NCI-H2196 treated with DMSO at 0.1 percent for 48 hours (cell line): Measurements from ENCODE around the gene MVB12B.

Experiments used
- DNase-seq: peaks from one replicate; lab custom pipeline; 2025; ENCODE audit not compliant: unreplicated experiment; lab: John Stamatoyannopoulos, UW

The MVB12B gene

DNA sequence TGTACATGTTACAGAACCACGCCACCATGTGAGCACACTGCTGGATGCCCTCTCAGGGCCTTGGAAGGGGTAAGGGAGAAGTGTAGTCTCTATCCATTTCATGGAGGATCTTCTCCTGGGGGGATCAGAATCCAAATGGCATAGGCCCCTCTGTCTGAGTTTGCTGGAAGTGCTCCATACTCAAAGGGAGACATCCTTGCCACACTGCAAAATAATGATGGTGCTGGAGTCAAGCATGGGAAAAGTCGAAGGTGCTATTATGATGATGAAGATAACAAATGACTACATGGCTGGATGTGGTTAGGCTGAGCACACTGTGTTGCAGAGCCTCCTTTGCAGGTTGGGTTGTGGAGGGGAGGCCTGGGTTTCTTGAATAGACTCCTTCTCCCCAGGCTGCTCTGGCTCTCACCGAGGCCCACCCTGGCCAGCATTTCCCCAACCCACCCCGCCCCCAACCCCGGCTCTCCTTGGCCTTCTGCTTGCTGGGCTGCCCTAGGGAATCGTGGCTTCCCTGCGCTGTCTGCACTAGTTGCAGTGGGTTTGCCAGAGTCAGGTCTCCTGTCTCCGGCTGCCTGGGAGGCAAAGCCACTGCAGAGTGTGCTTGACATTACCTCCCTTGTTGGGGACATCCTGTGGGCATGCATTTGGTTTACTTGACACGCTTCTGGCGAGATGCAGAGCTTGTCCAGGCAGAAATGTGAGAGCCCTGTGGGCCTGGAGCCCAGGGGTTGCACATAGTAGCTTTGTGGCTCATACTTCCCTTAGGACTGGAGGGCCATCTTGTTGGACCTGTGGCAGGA, 3.0 kb downstream of the MVB12B start:
- DNase-seq: no peak

DNA sequence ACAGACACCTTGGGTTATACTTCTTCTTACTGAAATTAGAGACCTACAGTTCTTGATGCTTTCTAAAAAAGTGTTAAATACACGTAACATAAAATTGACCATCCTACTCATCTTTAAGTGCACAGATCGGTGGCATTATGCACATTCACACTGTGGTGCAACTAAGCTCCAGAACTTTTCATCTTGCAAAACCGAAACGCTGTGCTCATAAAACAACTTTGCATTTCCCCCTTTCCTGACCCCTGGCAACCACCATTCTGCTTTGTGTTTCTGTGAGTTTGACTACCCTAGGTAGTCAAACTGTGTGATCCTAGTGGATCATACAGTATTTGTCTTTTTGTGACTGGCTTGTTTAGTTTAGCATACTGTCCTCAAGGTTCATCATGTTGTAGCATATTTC, 3.9 kb downstream of the MVB12B start:
- DNase-seq: no peak

DNA sequence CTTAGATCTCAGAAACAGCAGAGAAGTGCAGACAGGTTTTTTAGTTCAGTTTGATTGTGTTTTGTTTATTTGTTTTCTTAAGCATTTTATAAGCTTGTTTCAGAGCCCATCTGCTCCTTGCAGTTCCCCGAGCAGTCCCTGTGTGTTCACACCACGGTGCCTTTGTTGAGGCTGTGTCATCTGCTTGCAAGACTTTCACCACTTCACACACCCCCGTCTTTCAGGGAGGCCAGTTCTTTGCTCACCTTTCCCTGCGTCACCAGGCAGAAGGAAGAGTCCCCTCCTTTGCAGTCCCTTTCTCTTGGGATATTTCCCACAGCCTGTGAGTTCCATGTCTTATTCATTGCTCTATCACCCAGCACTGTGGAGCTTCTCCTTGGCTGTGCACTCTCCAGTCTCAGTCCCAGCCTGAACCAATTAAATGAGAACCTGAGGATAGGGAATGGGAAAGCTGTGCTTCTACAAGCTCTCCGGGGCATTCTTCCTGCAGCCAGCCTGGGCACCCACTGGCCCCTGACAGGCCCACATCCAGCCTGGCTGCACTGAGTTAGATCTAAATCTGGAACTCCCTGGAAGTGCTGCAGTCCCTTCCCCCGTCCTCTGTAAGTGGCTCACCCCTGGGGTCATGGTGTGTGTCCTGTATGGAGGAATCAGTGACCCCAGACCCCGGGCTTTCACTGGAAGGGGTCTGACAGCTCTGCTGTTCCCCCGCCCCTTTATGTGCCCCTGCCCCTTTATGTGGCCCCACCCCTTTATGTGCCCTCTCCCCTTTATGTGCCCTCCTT, 5.5 kb downstream of the MVB12B start:
- no peak for DNase-seq

DNA sequence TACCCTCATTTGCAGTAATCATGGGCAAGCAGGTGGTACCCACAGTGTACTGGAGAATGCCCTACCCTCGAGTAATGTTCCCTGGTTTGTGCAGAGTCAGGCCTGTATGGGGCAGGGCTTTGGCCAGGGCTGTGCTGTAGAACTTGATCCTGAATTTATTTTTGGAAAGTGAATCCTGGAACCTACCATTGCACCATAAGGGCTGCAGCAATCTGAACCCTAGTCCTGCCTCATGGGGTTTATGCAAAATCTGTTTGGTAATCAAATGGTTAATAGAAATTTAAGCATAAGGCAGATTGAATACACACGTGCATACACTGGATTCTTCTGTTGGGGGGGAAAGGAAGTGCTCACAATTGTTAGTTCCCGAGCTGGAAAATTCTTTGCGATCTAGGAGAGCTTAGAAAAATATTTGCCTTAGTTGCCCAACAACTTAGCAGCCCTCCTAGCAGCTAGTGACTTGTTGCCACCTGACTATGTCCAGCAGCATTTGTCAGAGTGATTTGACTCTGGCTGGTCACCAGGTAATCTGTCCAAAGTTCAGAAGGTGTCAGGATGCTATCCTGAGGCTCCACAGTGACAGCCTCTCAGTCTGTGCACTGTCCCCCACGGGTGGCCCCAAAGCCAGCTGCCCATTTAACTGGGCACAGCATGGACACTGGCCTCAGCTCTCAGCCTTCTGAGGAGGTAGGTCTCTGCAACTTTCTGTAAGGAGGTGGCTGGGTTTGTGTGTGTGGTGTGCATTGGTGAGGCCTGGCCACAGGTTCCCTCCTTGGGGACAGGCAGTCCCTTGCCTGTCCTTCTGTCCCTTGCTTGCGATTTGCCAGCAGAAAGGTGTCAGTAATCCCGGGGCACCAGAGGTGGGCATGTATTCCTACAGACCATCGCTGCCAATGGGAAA, 8.3 kb downstream of the MVB12B start:
- no peak for DNase-seq

DNA sequence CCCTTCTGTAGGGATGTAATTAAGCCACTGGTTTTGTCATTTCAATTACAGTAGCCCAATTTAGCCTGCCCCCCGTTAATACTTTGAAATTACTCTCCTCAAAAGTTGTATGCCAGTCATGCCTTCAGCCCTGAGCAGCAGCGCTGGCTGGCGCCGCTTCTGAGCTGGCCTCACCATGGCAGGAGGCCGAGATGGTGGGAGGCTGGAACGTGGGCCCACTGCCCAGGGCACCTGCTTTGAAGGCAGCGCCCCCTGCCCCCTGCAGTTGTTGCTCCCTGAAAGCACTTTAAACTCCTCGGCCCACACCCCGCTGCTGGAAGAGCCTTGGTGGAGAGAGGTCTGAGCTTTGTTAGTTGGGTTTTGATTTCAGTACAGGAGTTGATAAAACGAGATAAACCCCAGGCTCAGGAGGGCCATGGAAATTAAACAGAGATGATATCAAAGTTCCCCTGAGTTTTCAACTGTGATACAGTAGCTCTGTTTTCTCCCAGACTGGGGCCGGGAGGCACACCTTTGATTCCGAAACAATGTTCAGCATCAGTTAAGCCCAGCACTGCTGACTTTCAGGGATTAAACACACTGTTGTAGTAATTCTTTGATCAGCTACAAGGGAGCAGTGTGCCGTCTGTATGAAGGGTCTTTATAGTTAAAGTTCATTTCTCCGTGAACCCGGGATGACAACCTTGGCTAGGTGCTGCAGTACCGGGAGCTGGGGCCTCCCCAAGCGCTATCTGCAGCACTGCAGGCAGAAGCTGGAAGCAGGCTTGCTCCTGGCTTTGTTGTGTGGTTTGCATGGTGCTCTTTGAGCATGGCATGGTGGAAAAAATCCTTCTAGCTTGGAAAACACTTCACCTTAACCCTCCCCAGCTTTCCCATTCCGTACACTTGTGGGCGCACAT, 9.5 kb downstream of the MVB12B start:
- no peak for DNase-seq

DNA sequence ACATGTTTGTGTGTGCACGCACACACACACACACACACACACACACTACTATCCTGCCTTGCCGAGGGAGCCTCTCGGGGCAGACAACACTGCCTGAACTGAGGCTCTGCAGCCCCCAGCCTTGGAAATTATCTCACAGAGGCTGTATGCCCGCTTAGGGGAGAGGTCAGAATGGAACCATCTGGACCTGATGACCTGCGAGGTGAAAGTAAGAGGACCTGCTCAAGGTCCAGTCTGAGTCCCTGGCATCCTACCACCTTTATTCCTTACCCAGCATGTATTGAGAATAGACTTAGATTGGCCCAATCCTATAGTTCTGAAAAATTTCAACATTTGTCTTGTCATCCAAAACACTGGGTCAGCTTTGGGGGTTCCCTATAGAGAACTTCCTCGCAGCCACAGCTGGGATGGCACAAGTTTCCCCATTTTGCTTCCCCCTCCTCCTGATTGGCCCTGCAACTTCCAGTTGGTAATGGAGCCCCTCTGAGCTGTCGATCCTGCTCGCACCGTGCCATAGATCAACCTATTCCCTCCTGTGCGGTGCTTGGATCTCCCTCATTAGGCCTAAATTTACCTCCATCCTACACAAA, 10.2 kb downstream of the MVB12B start:
- DNase-seq: no peak

DNA sequence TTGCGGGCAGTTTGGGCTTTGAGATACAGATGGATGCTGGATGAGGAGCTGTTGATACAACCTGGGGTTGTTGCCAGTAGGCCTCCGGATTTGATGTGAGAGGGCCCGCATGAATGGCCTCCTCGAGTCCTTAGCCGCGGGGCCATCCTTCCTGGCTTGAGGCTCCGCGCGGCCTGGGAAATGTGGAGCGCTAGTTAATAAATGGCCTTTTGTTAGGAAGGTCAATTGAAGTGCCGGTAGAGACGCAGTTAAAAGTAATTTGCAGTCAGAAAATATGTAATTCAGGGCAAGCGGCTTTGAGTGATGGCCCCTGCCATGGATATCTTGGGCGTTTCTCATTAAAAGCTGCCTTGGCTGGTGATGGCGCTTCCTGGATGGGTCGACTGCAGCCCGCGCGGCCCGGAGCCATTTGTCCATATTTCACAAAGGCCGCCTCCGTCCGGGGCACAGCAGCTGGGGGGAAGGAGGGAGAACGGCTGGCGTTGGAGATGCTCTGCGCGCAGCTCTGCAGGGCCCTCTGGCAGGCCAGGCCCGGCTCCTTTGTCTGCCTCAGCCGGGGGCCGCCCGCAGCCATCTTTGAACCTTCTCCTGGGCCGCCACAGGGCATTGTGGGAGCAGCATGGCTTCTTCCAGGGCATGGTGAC, 11.2 kb downstream of the MVB12B start:
- DNase-seq: no peak

DNA sequence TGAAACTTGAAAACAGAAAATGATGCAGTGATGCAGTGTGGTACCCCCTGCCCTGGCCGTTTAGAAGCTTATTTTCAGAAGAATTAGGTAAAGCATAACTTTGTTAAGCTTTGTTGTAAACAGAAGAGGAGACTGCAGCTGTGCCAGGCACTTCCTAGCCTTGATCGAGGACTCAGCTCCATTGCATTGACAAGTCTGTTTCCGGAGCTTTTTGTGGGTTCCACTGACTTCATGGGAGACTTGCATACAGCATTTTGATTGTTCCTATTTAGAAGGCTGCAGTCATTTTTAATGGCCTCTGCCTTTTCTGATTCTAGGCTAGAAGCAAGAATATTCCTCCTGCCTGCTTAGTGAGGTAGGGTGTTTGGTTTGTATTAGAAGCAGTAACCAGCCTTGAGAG, 12.3 kb downstream of the MVB12B start:
- no peak for DNase-seq

DNA sequence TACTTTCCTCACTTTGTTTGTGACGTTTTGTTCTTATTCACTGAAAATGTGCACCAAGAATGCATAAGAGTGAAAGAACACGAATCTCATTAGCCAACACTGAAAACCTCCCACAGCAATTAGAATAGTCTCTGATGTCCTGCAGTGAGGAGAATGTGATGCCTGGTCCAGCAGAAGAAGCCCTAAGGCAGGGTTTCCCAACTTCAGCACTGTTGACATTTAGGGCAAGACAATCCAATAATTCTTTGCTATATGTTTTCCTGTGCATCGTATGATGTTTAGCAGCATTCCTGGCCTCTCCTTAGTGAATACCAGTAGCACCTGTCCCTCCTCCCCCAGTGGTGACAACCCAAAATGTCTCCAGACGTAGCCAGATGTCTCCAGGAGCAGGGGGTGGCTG, 14.8 kb downstream of the MVB12B start:
- DNase-seq: no peak

DNA sequence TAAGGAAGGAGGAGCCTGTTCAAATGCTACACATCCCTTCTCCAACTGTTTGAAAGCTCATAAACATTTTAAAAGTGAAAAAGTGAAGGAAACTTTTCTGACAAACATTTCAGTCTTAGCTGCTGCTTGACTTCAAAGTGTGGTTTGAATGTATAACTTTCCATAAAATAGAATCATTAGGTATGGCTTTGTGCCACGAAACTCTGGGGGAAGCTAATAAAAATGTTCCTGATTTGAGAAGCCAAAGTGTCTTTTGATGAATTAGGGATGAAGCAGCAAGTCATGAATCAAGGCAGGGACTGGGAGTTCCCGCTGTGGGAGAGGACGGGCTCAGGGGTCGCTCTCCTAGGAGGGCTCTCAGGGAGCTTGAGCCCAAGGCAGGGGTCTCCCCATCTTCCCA, 15.3 kb downstream of the MVB12B start:
- no peak for DNase-seq

DNA sequence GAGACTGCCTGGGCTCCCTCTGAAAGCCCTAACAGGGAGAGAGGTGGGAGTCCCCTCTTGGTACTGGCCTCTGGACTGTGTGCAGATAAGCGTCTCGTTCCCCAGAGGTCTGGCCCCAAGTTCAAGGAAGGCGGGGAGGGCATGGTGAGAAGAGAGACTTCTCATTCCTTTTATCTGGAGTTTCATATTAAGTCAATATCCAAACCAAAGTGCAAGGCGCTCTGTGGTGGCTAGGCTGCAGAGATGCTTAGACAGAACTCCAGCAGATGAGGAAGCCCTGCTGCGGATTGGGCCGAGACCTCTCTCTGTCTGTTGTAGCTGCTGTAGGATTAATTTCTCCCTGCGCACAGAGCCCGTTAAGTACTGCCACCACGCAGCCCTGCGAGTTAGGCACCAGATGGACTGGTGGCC, 16.0 kb downstream of the MVB12B start:
- no peak for DNase-seq

DNA sequence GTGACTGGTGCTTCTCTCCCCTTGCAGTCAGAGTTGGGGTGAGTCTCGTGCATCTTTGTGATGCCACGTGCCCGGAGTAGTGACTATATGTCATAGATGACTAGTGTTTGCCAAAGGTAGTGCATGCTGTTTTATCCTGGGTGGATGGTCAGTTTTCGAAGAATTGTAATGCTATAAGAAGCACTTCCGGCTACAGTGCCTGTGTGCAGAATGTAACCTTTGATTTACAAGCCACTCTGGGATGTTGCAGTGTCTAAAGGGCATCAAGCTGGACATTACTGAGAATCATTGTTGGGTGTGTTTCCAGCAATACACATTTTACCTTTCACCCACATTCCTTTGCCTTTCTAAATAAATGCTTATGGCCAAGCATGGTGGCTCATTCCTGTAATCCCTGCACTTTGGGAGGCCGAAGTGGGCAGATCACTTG, 16.7 kb downstream of the MVB12B start:
- no peak for DNase-seq

DNA sequence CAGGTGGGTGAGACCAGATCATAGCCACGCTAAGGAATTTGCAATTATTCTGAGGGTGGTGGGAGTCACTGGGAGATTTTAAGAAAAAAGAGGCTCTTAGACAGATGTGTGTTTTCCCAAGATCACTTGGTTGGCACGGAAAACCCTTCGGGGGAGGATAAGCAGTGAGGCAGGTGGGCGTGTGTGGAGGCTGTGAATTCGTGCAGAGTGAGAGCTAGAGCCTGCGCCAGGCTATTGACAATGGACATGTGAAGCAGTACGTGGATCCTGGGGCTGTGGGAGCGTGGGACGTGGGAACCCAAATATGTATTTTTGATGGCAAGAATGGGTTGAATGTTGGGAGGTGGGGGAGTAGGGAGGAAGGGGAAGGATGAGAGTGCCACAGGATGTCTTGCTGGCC, 19.4 kb downstream of the MVB12B start:
- DNase-seq: no peak

DNA sequence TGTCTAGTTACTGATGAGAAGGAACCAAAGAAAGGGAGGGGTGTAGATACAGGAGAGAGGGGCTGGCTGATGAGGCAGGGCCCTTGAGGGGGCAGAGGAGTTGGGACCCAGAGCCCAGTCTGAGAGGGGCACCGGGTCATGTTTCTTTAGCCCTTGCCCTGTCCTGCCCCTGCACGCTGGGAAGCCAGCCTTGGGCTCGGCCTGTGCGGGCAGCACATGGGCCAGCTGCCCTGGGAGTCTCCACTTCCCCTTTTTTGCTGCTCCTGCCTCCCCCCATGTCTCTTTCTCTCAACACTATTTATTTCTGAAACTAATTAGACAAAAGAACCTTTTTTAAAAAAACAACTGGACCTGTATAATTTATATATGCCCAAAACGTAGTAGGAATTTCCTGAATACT, 20.5 kb downstream of the MVB12B start:
- DNase-seq: no peak

DNA sequence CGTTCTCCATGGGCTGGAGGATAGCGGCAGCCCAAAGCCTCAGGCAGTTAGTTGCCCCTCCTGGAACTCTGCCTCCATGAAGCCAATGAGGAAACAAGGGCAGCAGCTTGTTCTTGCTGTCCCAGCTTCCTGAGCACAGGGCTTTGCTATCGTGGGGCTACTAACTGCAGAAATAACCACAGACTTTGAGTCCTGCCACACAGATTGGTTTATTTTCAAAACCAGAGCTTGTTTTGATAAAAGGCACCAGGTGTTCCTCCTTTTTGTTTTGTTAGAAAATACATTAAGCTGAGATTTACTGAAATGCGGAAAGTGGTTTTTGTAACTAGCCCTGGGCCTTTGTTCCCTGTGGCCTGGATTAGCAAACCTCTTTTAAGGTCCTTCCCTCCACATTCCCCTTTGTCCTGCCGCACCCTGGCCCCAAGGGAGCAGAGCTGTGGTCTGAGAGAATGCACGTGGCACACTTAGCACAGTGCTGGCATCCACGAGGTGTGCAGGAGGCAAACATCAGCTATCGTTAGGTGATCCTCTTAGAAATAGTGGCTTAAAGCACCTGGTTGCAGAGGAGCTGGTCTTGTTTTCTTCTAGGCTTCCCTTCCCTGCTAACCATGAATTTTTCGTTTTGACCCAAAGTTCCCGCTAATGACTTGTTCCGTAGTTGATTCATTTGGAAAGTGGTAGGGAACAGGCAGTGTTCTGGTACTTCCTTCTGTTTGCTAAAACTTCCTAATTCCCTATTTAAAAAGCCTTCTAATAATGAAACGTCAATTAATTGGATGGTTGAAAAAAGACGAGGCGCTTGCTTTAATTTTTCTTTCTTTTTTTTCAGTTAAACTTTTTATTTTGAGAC, 21.5 kb downstream of the MVB12B start:
- DNase-seq: no peak

DNA sequence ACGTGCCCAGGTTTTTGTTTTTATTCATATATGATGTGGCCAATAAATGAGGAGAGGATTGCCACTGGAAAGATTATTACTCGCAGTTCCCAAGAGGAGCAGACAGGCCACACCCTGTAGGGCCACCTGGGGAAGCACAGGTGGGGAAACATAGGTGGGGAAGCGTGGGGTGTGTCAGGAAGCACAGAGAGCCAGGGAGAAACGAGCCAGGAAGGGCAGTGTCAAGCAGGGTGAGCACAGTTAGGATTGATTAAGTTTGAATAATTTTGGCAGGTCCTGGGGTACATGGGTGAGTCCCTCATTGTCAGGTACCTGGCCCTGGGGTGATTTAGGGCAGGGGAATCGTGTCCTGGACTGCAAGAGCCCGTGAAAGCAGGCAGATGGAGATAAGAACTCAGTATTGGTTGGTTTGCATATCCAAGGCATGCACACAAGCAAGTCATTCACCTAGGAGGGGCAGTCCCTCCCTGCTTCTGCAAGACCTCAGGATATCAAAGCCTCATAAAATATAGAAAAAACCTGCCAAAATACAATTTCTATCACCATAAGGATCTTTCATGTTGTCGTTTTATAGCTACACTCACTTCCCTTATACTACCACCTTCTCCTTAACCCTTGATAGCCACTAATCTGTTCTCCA, 22.4 kb downstream of the MVB12B start:
- no peak for DNase-seq

DNA sequence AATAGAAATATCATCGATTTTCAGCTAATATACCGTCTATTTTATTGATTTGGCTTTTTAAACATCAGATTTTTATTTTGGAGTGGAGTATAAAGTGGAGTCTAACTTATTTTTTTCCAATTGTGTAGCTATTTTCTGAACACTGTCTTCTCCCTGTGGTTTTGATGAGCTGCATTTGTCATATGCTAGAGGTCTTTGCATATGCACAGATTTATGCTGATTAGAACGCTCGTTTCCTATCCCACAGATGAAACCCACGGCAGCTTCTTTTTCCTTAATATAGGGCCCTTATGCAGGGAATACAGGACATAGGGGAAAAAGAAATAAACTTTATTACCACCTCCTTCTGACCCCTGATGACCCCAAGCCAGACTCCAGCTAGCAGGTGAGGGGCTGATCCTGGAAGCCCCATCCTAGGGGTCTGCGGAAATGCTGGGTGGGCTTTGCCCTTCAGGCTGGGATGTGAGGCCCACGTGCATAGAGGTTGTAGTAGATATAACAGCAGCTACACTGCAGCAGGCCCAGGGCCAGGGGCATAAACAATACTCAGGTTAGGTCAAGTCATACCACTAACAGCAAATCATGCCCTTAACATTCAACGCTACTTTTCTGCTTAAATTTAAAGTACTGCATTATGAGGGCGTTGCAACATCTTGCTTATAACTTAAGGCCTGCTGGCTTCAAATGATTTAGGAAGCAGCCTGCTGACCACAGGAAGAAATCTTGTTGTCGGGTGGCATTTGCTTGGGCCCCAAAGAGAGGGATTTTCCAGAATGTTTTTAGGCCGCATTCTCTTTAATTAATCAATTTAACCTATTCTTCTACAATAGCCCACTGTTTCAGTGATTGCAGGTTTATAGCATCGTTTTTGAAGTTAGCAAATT, 28.5 kb downstream of the MVB12B start:
- no peak for DNase-seq
